ENCODE data around the gene SNRPF. TPM values are rescaled to one million over a fixed set of nuclear protein-coding genes. Genes with fewer than 3 reads are reported as not detected.

Gene SNRPF
- total and polyA plus RNA-seq, 2 donors (not counting 1 experiment from before 2014, with no cell fraction given): 14.2 to 25.0 TPM

DNA sequence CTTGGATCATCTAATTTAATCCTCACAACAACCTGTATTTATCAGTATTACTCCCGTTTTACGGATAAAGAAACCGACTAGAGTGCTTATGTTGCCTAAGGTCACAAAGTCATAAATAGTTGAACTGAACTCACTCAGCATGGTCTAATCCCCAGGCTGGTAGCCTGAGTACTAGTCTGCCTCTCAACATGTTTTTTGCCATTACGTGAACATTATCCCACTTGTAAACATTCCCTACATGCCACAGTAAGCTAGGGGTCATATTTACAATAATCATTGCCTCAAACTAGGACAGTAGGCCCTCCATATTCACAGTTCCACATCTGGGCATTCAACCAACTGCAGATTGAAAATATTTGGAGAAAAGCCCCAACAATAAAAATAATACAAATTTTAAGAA, 12.1 kb downstream of the SNRPF start:
- Histone ChIP-seq H3K4me3 (replicated peaks in 1 of 4; ENCODE audit: control extremely low read depth in 1 of 4, insufficient read depth in 1 of 4, low read depth in 3 of 4, low read length in 4 of 4) (no peak overlapping the region), H3K27ac (ENCODE audit: insufficient read depth, low read length) (no peak overlapping the region), H3K4me1 (ENCODE audit: control insufficient read depth, extremely low read depth, insufficient read depth, low read length) (no peaks in the 10 kb centered on the region), H2AFZ (ENCODE audit: low read length) (no peak overlapping the region), H3K27me3 (ENCODE audit: control insufficient read depth, insufficient read depth, low read length) (no peaks in the 10 kb centered on the region), H4K20me1 (ENCODE audit: control insufficient read depth, extremely low read depth, insufficient read depth, low read length) (no peaks in the 10 kb centered on the region), H3K9ac (ENCODE audit: insufficient read depth, low read length) (no peak overlapping the region), H3K79me2 (ENCODE audit: control insufficient read depth, insufficient read depth, low read length) (no peaks in the 10 kb centered on the region), H3K4me2 (ENCODE audit: extremely low read depth, insufficient read depth, low read length) (no peak overlapping the region), H3K36me3 (ENCODE audit: control insufficient read depth, insufficient read depth, low read length) (no peaks in the 10 kb centered on the region), H3K9me3 (ENCODE audit: control insufficient read depth, insufficient read depth, low read depth, low read length) (no peaks in the 10 kb centered on the region)
- TF ChIP-seq EZH2 (IDR thresholded peaks at IDR 0.05; ENCODE audit: low read length, missing control alignments): no peak
- TF ChIP-seq, protein P1, sequence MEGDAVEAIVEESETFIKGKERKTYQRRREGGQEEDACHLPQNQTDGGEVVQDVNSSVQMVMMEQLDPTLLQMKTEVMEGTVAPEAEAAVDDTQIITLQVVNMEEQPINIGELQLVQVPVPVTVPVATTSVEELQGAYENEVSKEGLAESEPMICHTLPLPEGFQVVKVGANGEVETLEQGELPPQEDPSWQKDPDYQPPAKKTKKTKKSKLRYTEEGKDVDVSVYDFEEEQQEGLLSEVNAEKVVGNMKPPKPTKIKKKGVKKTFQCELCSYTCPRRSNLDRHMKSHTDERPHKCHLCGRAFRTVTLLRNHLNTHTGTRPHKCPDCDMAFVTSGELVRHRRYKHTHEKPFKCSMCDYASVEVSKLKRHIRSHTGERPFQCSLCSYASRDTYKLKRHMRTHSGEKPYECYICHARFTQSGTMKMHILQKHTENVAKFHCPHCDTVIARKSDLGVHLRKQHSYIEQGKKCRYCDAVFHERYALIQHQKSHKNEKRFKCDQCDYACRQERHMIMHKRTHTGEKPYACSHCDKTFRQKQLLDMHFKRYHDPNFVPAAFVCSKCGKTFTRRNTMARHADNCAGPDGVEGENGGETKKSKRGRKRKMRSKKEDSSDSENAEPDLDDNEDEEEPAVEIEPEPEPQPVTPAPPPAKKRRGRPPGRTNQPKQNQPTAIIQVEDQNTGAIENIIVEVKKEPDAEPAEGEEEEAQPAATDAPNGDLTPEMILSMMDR (conservative IDR thresholded peaks at IDR 0.05 in 1 of 2, IDR thresholded peaks at IDR 0.05 in 1 of 2; ENCODE audit: low read depth in 1 of 2, low read length in 2 of 2): no peak
- DNase-seq (ENCODE audit: low read depth in 2 of 2): no peak

DNA sequence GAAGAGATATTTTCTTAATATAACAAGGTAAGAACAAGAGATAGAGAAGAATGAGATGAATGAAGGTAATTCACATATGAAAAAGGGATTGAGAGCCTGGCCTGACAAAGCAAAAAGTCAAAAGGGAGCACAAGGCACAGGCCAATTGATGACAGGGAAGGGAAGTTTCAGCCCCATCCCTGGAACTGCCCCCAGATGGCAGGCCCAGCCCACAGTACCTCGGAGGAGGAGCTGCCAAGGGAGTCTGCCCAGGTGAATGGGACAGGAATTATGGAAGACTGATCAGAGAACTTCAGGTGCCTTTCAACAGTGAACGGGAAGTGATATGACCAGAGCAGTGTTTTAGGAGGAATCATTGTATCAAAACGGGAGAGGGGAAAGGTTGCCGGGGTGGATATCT, 15.7 kb downstream of the SNRPF start:
- TF ChIP-seq EZH2 (IDR thresholded peaks at IDR 0.05; ENCODE audit: low read length, missing control alignments): no peak
- TF ChIP-seq, protein P1 (conservative IDR thresholded peaks at IDR 0.05 in 1 of 2, IDR thresholded peaks at IDR 0.05 in 1 of 2; ENCODE audit: low read depth in 1 of 2, low read length in 2 of 2): no peak
- Histone ChIP-seq H3K79me2 (ENCODE audit: control insufficient read depth, insufficient read depth, low read length) (no peaks in the 10 kb centered on the region), H3K9ac (ENCODE audit: insufficient read depth, low read length) (no peak overlapping the region), H4K20me1 (ENCODE audit: control insufficient read depth, extremely low read depth, insufficient read depth, low read length) (no peaks in the 10 kb centered on the region), H3K27me3 (ENCODE audit: control insufficient read depth, insufficient read depth, low read length) (no peaks in the 10 kb centered on the region), H3K4me3 (replicated peaks in 1 of 4; ENCODE audit: control extremely low read depth in 1 of 4, insufficient read depth in 1 of 4, low read depth in 3 of 4, low read length in 4 of 4) (no peak overlapping the region), H3K9me3 (ENCODE audit: control insufficient read depth, insufficient read depth, low read depth, low read length) (no peaks in the 10 kb centered on the region), H3K4me1 (ENCODE audit: control insufficient read depth, extremely low read depth, insufficient read depth, low read length) (no peaks in the 10 kb centered on the region), H3K4me2 (ENCODE audit: extremely low read depth, insufficient read depth, low read length) (no peak overlapping the region), H2AFZ (ENCODE audit: low read length) (no peak overlapping the region), H3K27ac (ENCODE audit: insufficient read depth, low read length) (no peak overlapping the region), H3K36me3 (ENCODE audit: control insufficient read depth, insufficient read depth, low read length) (no peaks in the 10 kb centered on the region)
- DNase-seq (ENCODE audit: low read depth in 2 of 2): no peak

DNA sequence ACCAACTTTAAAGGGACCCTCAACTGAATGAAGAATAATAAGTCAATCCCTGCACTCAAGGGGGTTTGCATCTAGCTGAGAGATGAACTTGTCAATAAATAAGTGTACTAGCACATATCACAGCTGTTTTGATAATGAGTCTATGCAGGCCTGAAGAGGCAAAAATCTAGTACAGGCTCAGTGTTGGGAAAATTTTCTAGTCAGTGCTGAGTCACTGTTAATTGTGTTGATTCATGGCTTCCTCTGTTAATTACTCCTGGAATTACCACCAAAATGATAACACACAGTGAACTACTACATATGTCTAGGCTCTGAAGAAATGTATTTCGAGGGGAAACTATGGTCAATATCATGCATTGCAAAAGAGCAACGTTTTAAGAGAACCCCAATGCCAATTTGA, 18.9 kb downstream of the SNRPF start:
- peaks cover 5% of the 10 kb centered on the region for H3K4me1 ChIP-seq (ENCODE audit: control insufficient read depth, extremely low read depth, insufficient read depth, low read length)
- H3K36me3 ChIP-seq (ENCODE audit: control insufficient read depth, insufficient read depth, low read length): no peaks in the 10 kb centered on the region
- H4K20me1 ChIP-seq (ENCODE audit: control insufficient read depth, extremely low read depth, insufficient read depth, low read length): no peaks in the 10 kb centered on the region
- TF ChIP-seq EZH2 (IDR thresholded peaks at IDR 0.05; ENCODE audit: low read length, missing control alignments): no peak
- TF ChIP-seq, protein P1 (conservative IDR thresholded peaks at IDR 0.05 in 1 of 2, IDR thresholded peaks at IDR 0.05 in 1 of 2; ENCODE audit: low read depth in 1 of 2, low read length in 2 of 2): no peak
- no peak overlapping the region for H3K4me3 ChIP-seq (replicated peaks in 1 of 4; ENCODE audit: control extremely low read depth in 1 of 4, insufficient read depth in 1 of 4, low read depth in 3 of 4, low read length in 4 of 4)
- H3K27ac ChIP-seq (ENCODE audit: insufficient read depth, low read length): no peak overlapping the region
- H3K79me2 ChIP-seq (ENCODE audit: control insufficient read depth, insufficient read depth, low read length): no peaks in the 10 kb centered on the region
- H3K27me3 ChIP-seq (ENCODE audit: control insufficient read depth, insufficient read depth, low read length): no peaks in the 10 kb centered on the region
- no peaks in the 10 kb centered on the region for H3K9me3 ChIP-seq (ENCODE audit: control insufficient read depth, insufficient read depth, low read depth, low read length)
- H3K9ac ChIP-seq (ENCODE audit: insufficient read depth, low read length): no peak overlapping the region
- H3K4me2 ChIP-seq (ENCODE audit: extremely low read depth, insufficient read depth, low read length): no peak overlapping the region
- H2AFZ ChIP-seq (ENCODE audit: low read length): no peak overlapping the region
- no peak for DNase-seq (ENCODE audit: low read depth in 2 of 2)
